Uterus (tissue), 2 donors: Measurements from ENCODE around the gene TRIM14.

ENCODE experiments used
- CTCF ChIP-seq, 4 experiments: fragments of 200-600 bp in 2 of 4; fragments of 450-650 bp in 2 of 4; sonication (generic) in 2 of 4; IDR thresholded peaks; one replicate each; pipeline ENCODE4 v1.5.1; 2016 to 2019; ENCODE audit warnings: antibody characterized with exemption in 4 of 4, mild to moderate bottlenecking in 2 of 4, moderate library complexity in 1 of 4
- POLR2A ChIP-seq, 2 donors: fragments of 450-650 bp; IDR thresholded peaks; one replicate each; pipeline ENCODE4 v1.6.1; 2016; ENCODE audit warnings: antibody characterized with exemption in 2 of 2, mild to moderate bottlenecking in 1 of 2, moderate library complexity in 1 of 2

DNA sequence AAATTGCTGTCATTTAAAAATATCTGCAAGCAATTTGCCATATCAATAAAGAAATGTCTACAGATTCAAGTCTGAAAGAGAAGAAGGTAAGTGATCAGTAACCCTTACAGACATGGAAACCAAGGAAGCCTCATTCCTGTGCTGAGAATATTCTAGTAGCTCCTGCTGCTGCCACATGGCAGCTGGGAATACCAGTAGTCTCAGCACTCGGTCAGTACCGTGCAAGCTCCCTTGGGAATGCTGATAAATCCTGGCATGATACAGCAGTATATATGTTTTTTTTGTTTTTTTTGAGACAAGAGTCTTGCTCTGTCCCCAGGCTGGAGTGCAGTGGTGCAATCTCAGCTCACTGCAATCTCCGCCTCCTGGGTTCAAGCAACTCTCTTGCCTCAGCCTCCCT lies 34.6 kb downstream of the TRIM14 start:
- TF ChIP-seq CTCF (IDR thresholded peaks at IDR 0.05): no peak
- no peak for TF ChIP-seq POLR2A (IDR thresholded peaks at IDR 0.05)
